Lower lobe of right lung (tissue), 2 donors: ENCODE results near the gene WDR47. TPM values are rescaled to one million over a fixed set of nuclear protein-coding genes. Genes with fewer than 3 reads are reported as not detected.
"Not testable (repeated sequence)": the region's sequence is repeated elsewhere in the genome, so short reads cannot be mapped to it uniquely, and the experiment has no call there.

Experiments used
- ATAC-seq, 2 donors: fragments of 200-7000 bp; cut with Tn5 transposase; one replicate each; pipeline ENCODE4 v1.9.1; 2020 to 2022; ENCODE audit warnings: mild to moderate bottlenecking in 2 of 2, moderate library complexity in 2 of 2
- DNase-seq: peaks from one replicate; pipeline ENCODE4 v3.0.0-alpha.2; 2020
- H3K27ac ChIP-seq: fragments of 200-600 bp; one replicate; pipeline ENCODE4 v1.8.0; 2022
- H3K27me3 ChIP-seq: fragments of 200-600 bp; one replicate; pipeline ENCODE4 v1.8.0; 2022; ENCODE audit warnings: low read depth
- H3K36me3 ChIP-seq: fragments of 200-600 bp; one replicate; pipeline ENCODE4 v1.8.0; 2022; ENCODE audit warnings: mild to moderate bottlenecking
- H3K4me1 ChIP-seq: fragments of 200-600 bp; one replicate; pipeline ENCODE4 v1.8.0; 2022
- H3K4me3 ChIP-seq: fragments of 200-600 bp; one replicate; pipeline ENCODE4 v1.8.0; 2022; ENCODE audit warnings: mild to moderate bottlenecking
- H3K9me3 ChIP-seq: fragments of 200-600 bp; one replicate; pipeline ENCODE4 v1.8.0; 2022
- intact Hi-C: fragments of 100-400 bp; cut with DNase I; formaldehyde crosslinking; loops from one replicate; pipeline ENCODE4 v1.11.0; 2022
- total RNA-seq: library from RNA; stranded (reverse); fragmentation: NEBNext Ultra II Directional; extraction: Animal tissue kit (Norgen Biotek cat#: 25700); gene quantifications from one replicate; pipeline ENCODE4 v1.2.1, GENCODE V29; 2021
- TF ChIP-seq, protein P1 (sequence below): fragments of 200-600 bp; IDR thresholded peaks from one replicate; pipeline ENCODE4 v1.8.0; 2022; ENCODE audit warnings: antibody characterized with exemption, mild to moderate bottlenecking
- donor health status: DM: no; HTN: yes; CAD: no; lungs with severe emphysema.

The WDR47 gene
- total RNA-seq, 1 donor from 2014 or later: 14.3 TPM

- Histone ChIP-seq H3K27me3 (no peaks in the 10 kb centered on the region), H3K4me3 (no peak overlapping the region), H3K4me1 (no peaks in the 10 kb centered on the region), H3K36me3 (peaks cover 33% of the 10 kb centered on the region), H3K27ac (no peak overlapping the region), H3K9me3 (no peaks in the 10 kb centered on the region)
- no peak for DNase-seq
- TF ChIP-seq, protein P1, sequence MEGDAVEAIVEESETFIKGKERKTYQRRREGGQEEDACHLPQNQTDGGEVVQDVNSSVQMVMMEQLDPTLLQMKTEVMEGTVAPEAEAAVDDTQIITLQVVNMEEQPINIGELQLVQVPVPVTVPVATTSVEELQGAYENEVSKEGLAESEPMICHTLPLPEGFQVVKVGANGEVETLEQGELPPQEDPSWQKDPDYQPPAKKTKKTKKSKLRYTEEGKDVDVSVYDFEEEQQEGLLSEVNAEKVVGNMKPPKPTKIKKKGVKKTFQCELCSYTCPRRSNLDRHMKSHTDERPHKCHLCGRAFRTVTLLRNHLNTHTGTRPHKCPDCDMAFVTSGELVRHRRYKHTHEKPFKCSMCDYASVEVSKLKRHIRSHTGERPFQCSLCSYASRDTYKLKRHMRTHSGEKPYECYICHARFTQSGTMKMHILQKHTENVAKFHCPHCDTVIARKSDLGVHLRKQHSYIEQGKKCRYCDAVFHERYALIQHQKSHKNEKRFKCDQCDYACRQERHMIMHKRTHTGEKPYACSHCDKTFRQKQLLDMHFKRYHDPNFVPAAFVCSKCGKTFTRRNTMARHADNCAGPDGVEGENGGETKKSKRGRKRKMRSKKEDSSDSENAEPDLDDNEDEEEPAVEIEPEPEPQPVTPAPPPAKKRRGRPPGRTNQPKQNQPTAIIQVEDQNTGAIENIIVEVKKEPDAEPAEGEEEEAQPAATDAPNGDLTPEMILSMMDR: no peak
- intact Hi-C loops: no loop called here
- no peak for ATAC-seq
These were observed 21.1 kb downstream of the WDR47 start for GRCh38 chr1:109020693-109021257.

DNA sequence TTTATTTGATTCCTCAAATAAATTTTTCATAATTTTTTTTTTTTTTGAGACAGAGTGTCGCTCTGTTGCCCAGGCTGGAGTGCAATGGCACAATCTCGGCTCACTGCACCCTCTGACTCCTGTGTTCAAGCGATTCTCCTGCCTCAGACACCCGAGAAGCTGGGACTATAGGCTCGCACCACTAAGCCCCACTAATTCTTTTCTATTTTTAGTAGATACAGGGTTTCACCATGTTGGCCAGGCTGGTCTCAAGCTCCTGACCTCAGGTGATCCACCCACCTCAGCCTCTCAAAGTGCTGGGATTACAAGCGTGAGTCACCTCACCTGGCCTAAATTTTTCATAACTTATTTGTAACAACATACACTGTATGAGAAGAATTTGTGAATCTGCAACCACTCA, 24.2 kb downstream of the WDR47 start:
- H3K27ac ChIP-seq, H3K4me3 ChIP-seq, DNase-seq, H3K4me1 ChIP-seq, H3K9me3 ChIP-seq, H3K27me3 ChIP-seq, ATAC-seq, intact Hi-C loops: not testable (repeated sequence)
- peaks cover 51% of the 10 kb centered on the region for H3K36me3 ChIP-seq

DNA sequence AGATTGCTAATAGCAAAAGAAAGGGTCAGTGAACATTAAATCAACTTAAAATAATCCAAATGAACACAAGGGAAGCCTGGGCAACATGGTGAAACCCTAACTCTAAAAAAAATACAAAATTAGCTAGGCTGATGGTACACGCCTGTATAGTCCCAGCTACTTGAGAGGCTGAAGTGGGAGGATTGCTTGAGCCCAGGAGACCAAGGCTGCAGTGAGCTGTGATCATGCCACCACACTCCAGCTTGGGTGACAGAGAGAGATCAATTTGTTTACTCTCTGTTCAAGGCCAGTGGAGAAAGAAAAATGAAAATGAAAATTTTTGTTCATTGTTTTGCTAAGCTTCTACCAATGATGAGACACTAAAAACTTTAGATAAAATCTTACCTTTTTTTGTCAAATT, 24.8 kb downstream of the WDR47 start:
- no peaks in the 10 kb centered on the region for H3K9me3 ChIP-seq
- no peaks in the 10 kb centered on the region for H3K27me3 ChIP-seq
- no peaks in the 10 kb centered on the region for H3K4me1 ChIP-seq
- DNase-seq (no peak), ATAC-seq (no peak)
- intact Hi-C loops: no loop called here
- peaks cover 52% of the 10 kb centered on the region for H3K36me3 ChIP-seq
- TF ChIP-seq, protein P1: no peak
- no peak overlapping the region for H3K27ac ChIP-seq
- H3K4me3 ChIP-seq: no peak overlapping the region

GRCh38 chr1:109011335-109011734, 30.6 kb downstream of the WDR47 start:
- TF ChIP-seq, protein P1: no peak
- H3K36me3 ChIP-seq: peaks cover 74% of the 10 kb centered on the region
- intact Hi-C loops: no loop called here
- H3K4me3 ChIP-seq: no peak overlapping the region
- DNase-seq: no peak
- H3K27me3 ChIP-seq: no peaks in the 10 kb centered on the region
- H3K9me3 ChIP-seq: no peaks in the 10 kb centered on the region
- no peak for ATAC-seq
- no peak overlapping the region for H3K27ac ChIP-seq
- no peaks in the 10 kb centered on the region for H3K4me1 ChIP-seq

DNA sequence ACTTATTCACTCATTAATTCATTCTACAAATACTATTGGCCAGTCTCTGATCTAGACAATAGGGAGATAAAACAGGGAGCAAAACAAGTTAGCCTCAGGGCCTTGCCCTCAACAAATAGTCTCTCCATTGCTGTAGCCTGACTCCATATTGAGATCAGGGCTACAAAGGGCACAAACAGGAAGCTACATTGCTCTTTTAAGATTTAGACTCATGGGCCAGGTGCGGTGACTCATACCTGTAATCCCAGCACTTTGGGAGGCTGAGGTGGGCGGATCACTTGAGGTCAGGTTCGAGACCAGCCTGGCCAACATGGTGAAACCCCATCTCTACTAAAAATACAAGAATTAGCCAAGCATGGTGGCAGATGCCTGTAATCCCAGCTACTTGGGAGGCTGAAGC, 45.3 kb downstream of the WDR47 start:
- ATAC-seq, H3K4me3 ChIP-seq, H3K27me3 ChIP-seq, DNase-seq, H3K4me1 ChIP-seq, intact Hi-C loops, H3K27ac ChIP-seq: not testable (repeated sequence)
- H3K36me3 ChIP-seq: peaks cover 67% of the 10 kb centered on the region
- H3K9me3 ChIP-seq: peaks cover 11% of the 10 kb centered on the region

- TF ChIP-seq, protein P1: no peak
- ATAC-seq (no peak), DNase-seq (no peak)
- Histone ChIP-seq H3K36me3 (peaks cover 65% of the 10 kb centered on the region), H3K4me1 (no peaks in the 10 kb centered on the region), H3K27me3 (no peaks in the 10 kb centered on the region), H3K9me3 (no peaks in the 10 kb centered on the region), H3K27ac (no peak overlapping the region), H3K4me3 (no peak overlapping the region)
- intact Hi-C loops: no loop called here
These were observed 58.8 kb downstream of the WDR47 start for GRCh38 chr1:108983114-108983513.

DNA sequence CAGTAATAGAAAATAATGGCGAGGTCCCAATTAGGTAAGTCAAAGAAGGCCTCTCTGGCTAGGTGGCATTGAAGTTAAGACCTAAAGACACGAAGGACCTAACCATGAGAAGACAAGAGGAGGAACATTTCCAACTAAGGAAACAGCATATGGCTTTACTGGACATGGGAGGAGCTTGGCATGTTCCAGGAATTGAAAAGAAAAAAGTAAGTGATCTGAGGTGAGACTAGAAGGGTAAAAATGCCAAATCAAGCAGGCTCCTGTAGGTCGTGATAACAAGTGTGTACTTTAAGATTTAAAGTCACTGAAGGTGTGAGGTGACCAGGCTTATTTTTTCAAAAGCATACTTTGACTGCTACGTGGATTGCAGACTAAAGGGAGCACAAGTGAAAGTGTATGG, 65.2 kb downstream of the WDR47 start:
- TF ChIP-seq, protein P1: no peak
- Histone ChIP-seq H3K27ac (no peak overlapping the region), H3K36me3 (peaks cover 65% of the 10 kb centered on the region), H3K9me3 (no peaks in the 10 kb centered on the region), H3K4me3 (no peak overlapping the region), H3K4me1 (no peaks in the 10 kb centered on the region), H3K27me3 (no peaks in the 10 kb centered on the region)
- intact Hi-C loops: no loop called here
- ATAC-seq (no peak), DNase-seq (no peak)
